ENCODE data around the gene DMXL1. TPM values are rescaled to one million over a fixed set of nuclear protein-coding genes. Genes with fewer than 3 reads are reported as not detected.

The DMXL1 gene
- polyA plus RNA-seq, 3 donors = 8.2 to 10.7 (median 8.9) TPM

- 73 to 86% (median 73%) methylated on average over 3 of the region's 3 CpGs for WGBS, 3 donors
- H3K27ac ChIP-seq (ENCODE audit: low read depth, low read length) = no peak overlapping the region
Observed at GRCh38 chr5:119292701-119293515, 222.0 kb downstream of the DMXL1 start.

- H3K27ac ChIP-seq (ENCODE audit: low read depth, low read length) = no peak overlapping the region
- WGBS, 3 donors = 65 to 97% (median 71%) methylated on average over 2 of the region's 2 CpGs
Observed at GRCh38 chr5:119293516-119293829, 222.6 kb downstream of the DMXL1 start.

Other genes with a start within 250 kb of the DMXL1 start
- 1 to 10 TPM; 1.2 to 1.8 (median 1.5) TPM for gene DTWD2, start 82.5 kb upstream of the DMXL1 start, polyA plus RNA-seq

All from adipose tissue (tissue), 3 donors.